Stimulated activated CD8-positive, alpha-beta memory T cell treated with anti-CD3 and anti-CD28 coated beads, Interleukin-7, amount 100 ng/mL, for 1 hour (primary cell): ENCODE data around the gene CDH5.
"Not testable (repeated sequence)": the region's sequence is repeated elsewhere in the genome, so short reads cannot be mapped to it uniquely, and the experiment has no call there.

Source experiments
- DNase-seq, 2 donors: peaks; one replicate each; pipeline ENCODE4 v3.0.0-alpha.2; 2020; ENCODE audit warnings: low read depth in 2 of 2

The CDH5 gene

GRCh38 chr16:66437391-66437945 is 71.0 kb downstream of the CDH5 start:
- no peak for DNase-seq

- no peak for DNase-seq
Observed at GRCh38 chr16:66438536-66438935, 72.0 kb downstream of the CDH5 start.

- DNase-seq, result no peak
Observed at GRCh38 chr16:66439051-66439730, 72.7 kb downstream of the CDH5 start.

DNA sequence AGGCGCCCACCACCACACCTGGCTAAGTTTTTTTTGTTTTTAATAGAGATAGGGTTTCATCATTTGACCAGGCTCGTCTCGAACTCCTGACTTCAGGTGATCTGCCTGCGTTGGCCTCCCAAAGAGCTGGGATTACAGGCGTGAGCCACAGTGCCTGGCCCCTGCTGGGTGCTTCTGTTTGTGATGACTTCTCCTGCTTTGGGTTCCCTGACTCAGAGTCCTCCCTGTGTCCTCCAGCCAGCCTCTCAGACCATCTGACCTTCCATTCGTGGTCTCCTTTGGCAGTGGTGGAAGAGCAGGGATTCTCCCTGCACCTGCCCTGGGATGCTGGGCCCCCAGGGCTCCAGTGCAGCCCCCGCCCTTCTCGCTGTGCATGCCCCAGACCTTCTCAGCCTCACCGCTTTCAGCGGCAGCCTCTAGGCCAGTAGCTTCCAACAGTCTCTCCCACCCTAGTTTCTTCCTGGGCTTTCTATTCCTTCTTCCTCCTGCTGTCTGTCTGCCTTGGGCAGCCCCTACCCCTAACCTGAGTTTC is 73.8 kb downstream of the CDH5 start:
- no peak for DNase-seq

- DNase-seq, result no peak
Observed at GRCh38 chr16:66440970-66441369, 74.5 kb downstream of the CDH5 start.

- DNase-seq, result no peak
Observed at GRCh38 chr16:66441586-66442375, 75.3 kb downstream of the CDH5 start.

DNA sequence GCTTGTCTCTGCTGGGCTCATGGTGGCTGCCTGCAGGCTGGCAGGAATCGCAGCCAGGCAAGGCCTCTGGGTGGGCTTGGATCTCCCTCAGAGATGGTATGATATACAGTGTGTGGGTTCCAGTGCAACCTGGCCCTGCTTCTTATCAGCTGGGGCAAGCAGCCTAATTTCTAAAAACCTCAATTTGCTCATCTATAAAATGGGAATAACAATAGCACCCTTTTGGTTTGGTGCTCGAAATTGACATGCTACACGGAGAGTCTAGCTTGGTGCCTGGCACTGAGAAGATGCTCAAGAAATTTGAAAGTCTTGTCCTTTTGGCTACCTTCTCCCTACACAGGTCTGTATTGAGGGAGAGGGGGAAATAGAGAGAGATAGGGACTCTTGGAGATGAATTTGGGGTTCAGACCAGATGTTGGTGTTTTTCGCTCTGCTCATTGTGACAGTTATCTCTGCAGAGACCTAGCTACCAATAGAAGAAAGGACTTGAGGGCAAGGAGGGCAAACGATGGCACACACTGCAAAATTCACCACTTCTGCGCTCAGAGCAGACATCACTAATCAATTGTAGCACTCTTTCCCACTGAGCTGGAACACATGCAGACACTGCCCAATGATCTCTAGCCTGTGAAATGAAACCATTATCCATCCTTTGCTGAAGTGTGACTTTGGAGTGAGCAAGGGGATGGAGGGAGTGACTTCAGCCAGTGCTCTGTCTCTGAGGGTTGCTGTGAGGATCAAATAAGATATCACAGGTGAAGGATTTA is 76.2 kb downstream of the CDH5 start:
- no peak for DNase-seq

- DNase-seq, result no peak
Observed at GRCh38 chr16:66443269-66443652, 76.8 kb downstream of the CDH5 start.

- DNase-seq, result no peak
Observed at GRCh38 chr16:66444049-66444481, 77.6 kb downstream of the CDH5 start.

- no peak for DNase-seq
Observed at GRCh38 chr16:66446737-66447136, 80.2 kb downstream of the CDH5 start.

- no peak for DNase-seq
Observed at GRCh38 chr16:66447491-66447890, 81.0 kb downstream of the CDH5 start.

- no peak for DNase-seq
Observed at GRCh38 chr16:66451548-66451947, 85.1 kb downstream of the CDH5 start.

- DNase-seq, result not testable (repeated sequence)
Observed at GRCh38 chr16:66453230-66453629, 86.7 kb downstream of the CDH5 start.
